Cardiac fibroblast (primary cell): ENCODE measurements around the gene LGR4.

Experiments
- DNase-seq, 2 donors: peaks; one replicate each; pipeline versions ENCODE4 v3.0.0 to v3.0.0-alpha.2; 2010; ENCODE audit warnings: low read depth in 2 of 2
- H3K4me3 ChIP-seq, 2 donors: replicated peaks in 1 of 2; 1 replicate in 1 of 2; 2 replicates in 1 of 2; pipeline ENCODE4 v1.5.1; 2011; ENCODE audit warnings: low read depth in 2 of 2, low read length in 2 of 2, mild to moderate bottlenecking in 2 of 2, moderate library complexity in 1 of 2
- TF ChIP-seq, protein P1 (sequence below): IDR thresholded peaks from one replicate; pipeline ENCODE4 v1.5.1; 2011; ENCODE audit warnings: low read depth, mild to moderate bottlenecking, low read length, inconsistent platforms

LGR4 gene

DNA sequence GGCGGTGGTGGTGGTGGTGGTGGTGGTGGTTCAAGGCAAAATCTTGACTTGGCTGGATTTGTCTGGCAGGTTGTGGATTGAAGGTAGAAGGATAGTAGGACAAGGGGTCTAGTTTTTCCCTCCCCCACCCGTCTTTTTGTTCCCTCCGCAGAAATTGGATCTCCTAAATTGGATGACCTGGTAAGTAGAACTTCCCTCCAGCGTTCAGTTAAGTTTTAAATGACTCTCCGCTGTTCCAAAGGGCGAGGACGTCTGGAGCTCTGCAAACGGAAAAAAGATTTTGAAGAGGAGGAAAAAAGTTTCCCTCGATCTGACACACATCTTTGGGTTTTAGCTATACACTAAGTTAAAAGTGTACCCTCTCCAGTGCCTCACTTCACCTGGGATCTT lies 422 bp upstream of the LGR4 start:
- DNase-seq: no peak
- TF ChIP-seq, protein P1, sequence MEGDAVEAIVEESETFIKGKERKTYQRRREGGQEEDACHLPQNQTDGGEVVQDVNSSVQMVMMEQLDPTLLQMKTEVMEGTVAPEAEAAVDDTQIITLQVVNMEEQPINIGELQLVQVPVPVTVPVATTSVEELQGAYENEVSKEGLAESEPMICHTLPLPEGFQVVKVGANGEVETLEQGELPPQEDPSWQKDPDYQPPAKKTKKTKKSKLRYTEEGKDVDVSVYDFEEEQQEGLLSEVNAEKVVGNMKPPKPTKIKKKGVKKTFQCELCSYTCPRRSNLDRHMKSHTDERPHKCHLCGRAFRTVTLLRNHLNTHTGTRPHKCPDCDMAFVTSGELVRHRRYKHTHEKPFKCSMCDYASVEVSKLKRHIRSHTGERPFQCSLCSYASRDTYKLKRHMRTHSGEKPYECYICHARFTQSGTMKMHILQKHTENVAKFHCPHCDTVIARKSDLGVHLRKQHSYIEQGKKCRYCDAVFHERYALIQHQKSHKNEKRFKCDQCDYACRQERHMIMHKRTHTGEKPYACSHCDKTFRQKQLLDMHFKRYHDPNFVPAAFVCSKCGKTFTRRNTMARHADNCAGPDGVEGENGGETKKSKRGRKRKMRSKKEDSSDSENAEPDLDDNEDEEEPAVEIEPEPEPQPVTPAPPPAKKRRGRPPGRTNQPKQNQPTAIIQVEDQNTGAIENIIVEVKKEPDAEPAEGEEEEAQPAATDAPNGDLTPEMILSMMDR: no peak
- peak overlapping the region in 1 of 2 donors; percentile 77 for H3K4me3 ChIP-seq

DNA sequence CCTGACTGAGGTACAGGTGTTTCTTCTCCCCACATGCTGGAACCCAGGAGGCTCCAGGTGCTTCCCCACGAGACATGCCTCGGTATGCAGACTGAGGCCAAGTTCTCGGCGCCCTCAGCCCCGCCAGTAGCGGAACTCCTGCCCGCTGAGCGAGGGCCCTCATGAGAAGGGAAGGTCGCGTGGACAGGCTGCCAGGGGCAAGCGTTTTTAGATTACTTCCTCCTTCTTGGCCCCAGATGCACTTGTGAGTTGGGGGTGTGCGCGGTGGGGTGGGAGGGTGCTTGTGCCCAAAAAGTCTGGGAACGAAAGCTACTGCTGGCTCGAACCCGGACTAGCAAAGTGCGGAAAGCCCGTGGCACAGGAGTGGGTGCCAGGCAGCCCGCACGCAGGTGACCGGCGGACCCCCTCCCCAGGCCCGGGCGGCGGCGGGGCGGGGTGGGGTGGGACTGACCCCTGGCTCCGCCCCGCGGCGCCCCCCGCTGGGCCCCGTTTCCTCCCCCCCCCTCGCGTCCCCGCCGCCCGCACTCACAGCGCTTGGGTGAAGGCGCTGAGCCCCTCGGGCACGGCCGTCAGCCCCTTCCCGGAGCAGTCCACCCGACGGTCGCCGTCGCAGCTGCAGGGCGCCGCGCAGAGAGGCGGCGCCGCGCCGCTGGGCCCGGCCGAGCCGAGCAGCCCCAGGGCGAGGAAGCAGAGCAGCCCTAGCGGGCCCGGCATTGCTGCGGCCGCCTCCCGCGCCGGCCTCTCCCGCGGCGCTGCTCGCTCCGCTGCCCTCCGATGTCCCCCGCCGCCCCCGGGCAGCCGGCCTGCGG lies 797 bp downstream of the LGR4 start:
- H3K4me3 ChIP-seq: peak overlapping the region; percentile 77 to 79
- TF ChIP-seq, protein P1: no peak
- DNase-seq: peak in 1 of 2 donors; percentile 32

DNA sequence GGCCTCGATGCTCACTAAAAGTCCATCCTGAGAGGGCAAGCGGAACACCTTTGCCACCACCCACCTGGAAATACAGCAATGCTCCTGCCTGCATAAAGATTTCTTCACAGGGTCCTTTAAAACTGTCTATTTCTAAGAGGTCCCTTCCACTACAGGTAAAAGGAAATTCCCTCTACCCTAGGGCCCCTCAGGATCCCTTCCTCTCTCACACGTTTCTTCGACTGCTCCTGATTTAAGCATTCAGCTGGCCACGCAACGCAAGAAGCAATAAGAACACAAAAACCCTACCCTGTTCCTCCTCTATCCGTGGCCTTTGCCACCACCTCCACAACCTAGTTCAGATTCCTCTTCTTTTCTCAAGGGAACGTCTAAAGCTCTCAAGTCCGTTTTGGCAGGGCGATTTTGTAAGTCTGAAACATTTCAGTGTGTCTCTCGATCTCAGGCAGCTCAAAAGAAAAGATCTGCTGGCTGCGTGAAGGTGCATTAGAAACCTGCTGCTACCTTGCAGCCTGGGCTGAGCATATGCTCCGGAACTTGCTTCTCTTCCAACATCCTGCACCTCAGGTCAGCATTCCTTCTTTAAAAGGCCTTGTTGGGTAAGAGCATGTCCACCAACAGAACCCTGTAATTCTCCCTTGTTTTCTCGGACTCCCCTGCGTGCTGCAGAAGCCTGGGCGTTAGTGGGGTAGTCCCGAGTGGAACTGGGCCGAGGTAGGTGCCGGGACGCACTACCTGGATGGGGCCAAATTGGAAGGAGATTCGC lies 1.6 kb downstream of the LGR4 start:
- no peak for DNase-seq
- TF ChIP-seq, protein P1: no peak
- peak overlapping the region; percentile 77 to 79 for H3K4me3 ChIP-seq

DNA sequence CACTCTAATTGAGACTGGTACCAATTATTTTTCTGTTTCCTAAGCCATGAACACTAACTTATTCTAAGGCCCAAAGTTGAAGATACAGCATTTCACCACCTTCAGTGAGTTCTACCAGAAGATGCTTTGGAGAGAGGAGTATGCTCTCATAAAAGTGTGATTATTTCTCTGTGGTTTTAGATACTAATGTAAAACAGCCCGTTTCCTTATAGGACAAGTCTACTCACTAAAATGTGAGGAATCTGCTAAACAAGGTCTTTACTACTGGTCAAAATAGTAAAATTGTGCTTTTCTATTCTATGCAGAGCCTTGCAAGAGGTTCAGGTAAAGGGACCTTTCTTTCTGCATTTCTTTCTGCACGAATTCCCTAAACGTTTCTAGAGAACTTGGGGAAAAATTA lies 2.4 kb downstream of the LGR4 start:
- H3K4me3 ChIP-seq: peak overlapping the region in 1 of 2 donors; percentile 4
- DNase-seq: no peak
- TF ChIP-seq, protein P1: no peak

DNA sequence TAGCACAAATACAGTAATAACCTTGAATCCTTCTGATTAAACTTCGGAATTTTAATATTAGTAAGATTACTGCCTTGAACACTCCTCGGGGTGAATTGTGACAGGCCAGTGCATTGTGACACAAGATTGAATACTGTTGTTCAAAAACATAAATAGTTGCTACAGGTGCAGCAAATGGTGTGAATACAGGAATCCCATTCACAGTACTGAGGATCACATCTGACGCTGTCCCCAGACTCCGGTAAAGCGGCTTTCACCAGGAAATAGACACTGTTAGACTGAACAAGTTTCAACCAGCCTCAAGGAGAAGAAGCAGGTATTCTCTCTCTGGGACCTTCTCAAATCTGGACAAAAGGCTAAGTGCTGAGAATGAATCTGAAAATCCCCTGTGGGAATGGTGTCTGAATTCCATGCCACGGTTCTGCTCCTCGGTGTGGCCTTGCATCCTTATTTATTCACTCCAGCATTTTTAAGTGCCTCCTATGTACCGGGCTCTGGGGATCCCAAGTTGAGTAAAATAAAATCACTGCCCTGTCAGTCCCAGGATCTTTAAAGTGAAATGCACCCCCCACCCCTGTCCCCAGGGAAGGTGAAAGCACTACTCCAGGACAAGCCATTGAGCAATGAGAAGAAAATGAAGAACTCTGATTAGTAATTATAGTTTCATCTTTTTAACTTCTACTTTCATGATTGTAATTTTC lies 3.4 kb downstream of the LGR4 start:
- H3K4me3 ChIP-seq: peak overlapping the region in 1 of 2 donors; percentile 6
- no peak for DNase-seq
- TF ChIP-seq, protein P1: no peak

DNA sequence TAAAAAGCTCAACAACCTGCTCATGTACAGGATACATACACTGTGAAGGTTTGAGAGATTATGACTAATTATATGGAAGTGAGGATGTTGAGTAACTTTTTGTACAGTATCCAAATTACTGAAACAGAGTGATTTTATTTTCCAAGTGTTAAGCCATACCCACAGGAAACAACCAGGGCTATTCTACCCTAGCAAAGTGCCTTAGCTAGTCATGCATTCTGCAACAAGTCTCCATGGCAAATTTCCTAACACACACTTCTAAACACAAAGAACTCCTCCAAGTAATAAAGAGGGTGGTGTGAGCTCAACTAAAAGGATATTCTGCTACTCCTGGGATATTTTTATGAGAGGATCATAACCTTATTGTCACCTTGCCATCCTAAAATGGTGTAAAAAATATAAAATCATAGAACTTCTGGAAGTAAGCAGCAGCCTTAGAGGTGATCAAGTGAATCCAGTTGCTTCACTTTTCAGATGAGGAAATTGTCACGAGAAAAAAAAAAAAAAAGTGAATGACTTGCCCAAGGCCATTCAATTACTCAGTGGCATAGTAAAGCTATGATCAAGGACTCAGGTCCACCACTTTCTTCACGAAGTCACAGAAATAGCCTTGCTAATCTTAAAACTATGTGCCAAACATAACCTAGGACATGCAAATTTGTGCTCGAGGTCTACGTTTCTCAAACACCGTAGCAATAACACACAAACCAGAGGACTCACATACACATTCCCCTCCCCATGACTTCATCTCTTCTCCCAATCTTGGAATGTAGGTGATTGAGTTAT lies 4.2 kb downstream of the LGR4 start:
- TF ChIP-seq, protein P1: no peak
- peak; percentile 92 to 96 for DNase-seq
- H3K4me3 ChIP-seq: no peak overlapping the region
